Gastrocnemius medialis (tissue), 4 donors: Measurements from ENCODE around the gene C9orf50.

Experiments
- CTCF ChIP-seq, 5 experiments: fragments of 450-650 bp in 3 of 5; fragments of 200-600 bp in 2 of 5; sonication (generic) in 2 of 5; IDR thresholded peaks in 4 of 5; conservative IDR thresholded peaks in 1 of 5; 1 replicate in 4 of 5; 2 replicates in 1 of 5; pipeline ENCODE4 v1.5.1; 2016 to 2019; ENCODE audit warnings: antibody characterized with exemption in 5 of 5, mild to moderate bottlenecking in 3 of 5, moderate library complexity in 3 of 5
- POLR2A ChIP-seq, 2 donors: fragments of 450-650 bp; IDR thresholded peaks; one replicate each; pipeline ENCODE4 v1.6.1; 2017; ENCODE audit warnings: antibody characterized with exemption in 2 of 2, mild to moderate bottlenecking in 2 of 2, moderate library complexity in 2 of 2

DNA sequence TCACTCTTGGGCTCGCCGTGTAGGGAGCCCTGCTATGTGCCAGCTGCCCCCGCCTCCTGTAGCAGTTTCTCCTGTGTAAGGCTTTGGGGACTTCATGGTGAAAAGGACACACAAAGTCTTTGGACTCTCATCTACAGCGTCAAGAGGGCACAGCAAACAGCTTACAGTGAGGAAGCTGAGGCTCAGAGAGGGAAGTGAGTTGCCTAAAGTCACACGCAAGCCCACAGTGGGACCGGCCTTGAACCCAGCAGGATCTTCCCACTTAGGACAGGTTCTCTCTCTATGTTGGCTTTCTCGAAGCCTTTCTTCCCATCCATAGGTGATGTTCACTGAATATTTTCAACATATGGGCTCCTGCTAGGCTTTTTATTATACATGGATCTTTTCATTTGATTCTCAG lies 34.8 kb upstream of the C9orf50 start:
- TF ChIP-seq CTCF (IDR thresholded peaks at IDR 0.05 in 4 of 5, conservative IDR thresholded peaks at IDR 0.05 in 1 of 5) = no peak
- TF ChIP-seq POLR2A (IDR thresholded peaks at IDR 0.05) = no peak
